ENCODE results near the gene XPOT.

- no peak for TF ChIP-seq POLR2A (IDR thresholded peaks at IDR 0.05)
- TF ChIP-seq CTCF (IDR thresholded peaks at IDR 0.05): no peak
Observed at GRCh38 chr12:64419696-64420095, 15.5 kb downstream of the XPOT start.

All from lower leg skin (tissue), 3 donors.